HG02642 (cell line): ENCODE results near the gene ADAM12.

ENCODE experiments used
- ATAC-seq: cut with Tn5 transposase; IDR thresholded peaks from one replicate; pipeline ENCODE4 v1.9.1; 2021; ENCODE audit warnings: mild to moderate bottlenecking; ENCODE audit not compliant: unreplicated experiment, poor library complexity

ADAM12 gene

DNA sequence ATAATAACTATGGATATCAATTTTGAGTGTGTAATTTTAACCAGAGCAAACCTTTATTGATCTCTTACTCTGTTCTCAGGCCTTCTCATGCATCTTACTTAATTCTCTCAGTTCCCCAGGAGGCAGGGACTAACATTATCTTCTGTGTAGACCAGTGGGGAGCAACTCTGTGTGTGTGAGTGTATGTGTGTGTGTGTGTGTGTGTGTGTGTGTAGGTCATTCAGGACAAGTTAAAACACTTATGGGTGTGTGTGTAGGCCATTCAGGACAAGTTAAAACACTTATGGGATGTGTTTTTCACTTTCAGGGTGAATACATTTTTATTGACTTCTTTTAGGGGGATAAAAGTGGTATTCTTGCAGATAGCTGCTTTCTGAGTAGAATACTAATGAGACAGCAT is 145.0 kb downstream of the ADAM12 start:
- no peak for ATAC-seq

GRCh38 chr10:126242397-126243260 is 145.6 kb downstream of the ADAM12 start:
- no peak for ATAC-seq

GRCh38 chr10:126240483-126240882 is 147.8 kb downstream of the ADAM12 start:
- ATAC-seq, result no peak

DNA sequence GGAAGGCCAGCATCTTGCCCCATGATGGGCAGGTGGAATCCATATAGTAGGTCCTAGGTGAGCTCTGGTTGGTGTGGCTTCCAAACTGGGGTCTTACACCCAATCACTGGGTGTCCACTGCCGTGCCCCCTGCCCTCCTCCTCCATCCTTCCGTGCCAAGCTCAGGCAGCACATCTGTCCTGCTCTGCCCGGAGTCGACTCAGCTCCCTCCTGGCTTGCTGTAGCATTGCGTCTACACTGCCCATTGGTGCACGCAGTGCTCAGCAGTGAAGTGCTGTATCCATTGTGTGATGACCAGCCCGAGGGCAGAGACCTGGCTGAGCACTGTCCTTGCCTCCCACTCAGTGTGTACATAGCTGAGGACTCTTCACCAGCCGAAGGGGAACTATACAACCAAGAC is 148.4 kb downstream of the ADAM12 start:
- no peak for ATAC-seq

- ATAC-seq, result no peak
Measured at GRCh38 chr10:126235979-126236851, 152.1 kb downstream of the ADAM12 start.

DNA sequence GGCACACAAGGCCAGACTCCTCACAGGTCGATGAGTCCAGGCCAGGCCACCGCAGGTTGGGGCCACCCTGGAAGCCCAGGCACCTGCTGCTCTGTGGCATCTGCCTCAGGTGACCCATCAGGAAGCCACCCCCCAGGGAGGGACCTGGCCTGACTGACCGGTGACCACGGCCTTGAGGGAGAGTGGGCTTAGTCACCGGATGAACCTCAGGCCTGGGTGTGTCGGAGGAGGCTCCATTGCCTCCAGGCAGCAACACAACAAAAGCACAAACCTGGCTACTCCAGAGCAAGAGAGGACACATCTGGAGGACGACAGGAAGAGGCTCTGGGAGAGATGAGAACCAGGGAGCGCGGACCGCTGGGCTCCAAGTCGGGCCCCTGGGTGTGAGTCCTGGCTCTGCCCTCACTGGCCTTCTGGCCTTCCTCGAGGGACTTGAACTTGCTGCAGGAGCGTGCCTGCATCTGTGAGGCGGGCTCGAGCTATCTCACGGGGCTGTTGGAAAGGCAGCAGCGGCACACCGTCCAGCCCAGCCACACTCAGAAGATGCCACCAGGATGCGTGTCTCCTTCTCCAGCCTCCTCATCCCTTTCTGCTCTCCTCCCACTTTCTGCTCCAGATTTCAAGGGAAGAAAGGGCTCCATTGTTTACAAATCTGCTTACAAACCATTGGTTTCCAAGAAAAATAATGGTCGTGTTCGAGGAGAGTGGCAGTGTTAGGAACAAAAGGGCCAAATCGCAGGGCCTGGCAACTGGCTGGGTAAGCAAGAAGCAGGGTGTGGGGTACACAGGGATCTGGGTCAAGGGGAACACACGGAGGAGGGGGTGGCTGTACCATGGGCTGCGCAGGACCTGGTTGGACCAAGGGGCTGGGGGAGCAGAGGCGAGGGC is 152.9 kb downstream of the ADAM12 start:
- ATAC-seq, result no peak

GRCh38 chr10:126234630-126235029 is 153.6 kb downstream of the ADAM12 start:
- no peak for ATAC-seq

DNA sequence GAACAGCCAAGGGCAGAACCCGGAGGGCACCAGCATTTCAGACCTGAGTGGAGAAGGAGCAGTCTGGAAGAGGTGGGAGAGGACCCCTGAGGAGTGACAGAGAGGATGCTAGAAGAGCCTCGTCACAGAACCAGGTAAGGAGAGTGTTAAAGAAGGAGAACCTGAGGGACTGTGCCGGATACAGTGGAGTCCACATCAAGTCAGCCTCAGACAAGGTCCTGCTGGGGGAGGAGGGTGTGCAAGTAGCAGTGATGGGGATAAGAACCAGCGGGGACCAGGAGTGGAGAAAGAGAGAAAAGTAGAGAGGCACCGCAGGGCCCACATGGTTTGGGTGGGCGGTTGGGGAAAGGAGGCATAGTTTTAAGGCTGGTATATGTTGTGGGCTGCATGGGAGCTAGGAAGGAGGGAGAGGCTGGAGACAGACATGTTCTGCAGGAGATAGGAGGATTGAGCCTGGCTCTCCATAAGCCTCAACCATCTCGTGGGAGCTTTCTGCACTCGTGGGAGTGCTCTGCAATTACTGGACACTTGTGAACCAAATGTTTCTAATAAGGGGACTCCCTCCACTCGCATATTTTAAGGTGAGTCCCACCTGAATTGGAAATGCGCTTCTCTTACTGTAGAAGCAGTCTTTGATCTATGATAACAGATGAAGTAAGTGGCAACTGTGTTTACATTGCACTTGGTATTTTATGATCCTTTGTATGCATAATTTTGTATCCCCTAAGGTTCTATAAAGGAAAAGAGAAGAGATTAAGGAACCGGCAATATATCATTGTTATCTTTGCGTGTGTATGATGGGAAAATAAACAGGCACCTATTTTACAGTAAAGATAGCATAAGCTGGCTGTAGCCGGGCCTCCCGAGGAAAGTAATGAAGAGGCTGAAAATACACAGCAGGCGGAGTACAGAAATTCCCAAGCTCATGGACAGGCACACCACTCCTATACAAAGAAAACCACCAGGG is 154.8 kb downstream of the ADAM12 start:
- no peak for ATAC-seq

DNA sequence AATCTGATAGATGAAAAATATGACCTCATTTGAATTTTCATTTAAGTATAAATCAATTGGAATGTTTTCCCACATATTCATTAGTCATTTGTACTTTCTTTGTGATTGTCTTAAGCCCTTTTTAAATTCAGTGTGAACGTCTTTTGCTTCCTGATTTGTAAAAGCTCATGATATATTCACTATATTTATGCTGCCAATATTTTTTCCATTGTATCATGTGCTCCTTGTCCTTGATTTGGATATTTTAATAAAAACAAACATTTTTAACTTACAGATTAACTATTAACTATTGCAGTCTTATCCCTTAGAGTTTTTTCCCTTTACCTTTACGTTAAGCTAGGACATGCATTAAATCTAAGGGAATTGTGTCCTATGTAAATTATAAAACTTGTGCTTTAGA is 157.7 kb downstream of the ADAM12 start:
- no peak for ATAC-seq

DNA sequence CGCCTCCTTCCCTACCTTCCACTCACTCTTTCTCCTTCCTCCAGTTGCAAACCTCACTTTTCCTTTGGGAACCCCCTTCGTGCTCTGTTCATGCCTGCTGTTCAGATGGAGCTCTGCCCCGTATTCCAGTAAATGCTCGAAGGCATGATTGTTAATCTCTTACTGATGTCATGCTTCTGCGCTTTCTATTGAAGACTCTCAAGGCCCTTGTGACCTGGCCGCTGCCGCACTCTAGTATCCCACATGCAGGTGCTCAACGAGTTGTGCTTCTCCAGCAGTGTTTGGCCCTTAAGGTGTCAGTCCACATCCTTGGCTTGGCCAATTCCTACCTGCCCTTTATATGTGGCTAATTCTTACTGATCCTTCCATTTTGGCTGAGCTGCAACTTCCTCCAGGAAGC is 158.6 kb downstream of the ADAM12 start:
- ATAC-seq, result no peak

DNA sequence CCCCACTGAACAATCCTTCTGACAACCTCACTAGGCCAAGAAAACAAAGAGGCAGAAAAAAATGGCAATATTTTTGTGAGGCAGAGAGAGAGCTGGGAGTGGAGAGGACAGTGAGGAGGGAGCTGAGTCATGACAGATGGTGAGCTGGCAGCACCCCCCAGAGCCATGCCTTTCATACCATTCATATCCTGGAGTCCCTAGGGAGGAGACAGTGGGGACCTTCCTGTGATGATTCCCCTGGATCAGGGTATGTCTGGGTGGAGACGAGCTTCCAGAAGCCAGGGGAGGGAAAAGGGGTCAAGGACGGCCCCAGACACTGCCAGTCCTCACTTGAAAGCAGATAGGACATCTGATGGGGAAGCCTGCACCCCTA is 160.5 kb downstream of the ADAM12 start:
- ATAC-seq, result no peak

DNA sequence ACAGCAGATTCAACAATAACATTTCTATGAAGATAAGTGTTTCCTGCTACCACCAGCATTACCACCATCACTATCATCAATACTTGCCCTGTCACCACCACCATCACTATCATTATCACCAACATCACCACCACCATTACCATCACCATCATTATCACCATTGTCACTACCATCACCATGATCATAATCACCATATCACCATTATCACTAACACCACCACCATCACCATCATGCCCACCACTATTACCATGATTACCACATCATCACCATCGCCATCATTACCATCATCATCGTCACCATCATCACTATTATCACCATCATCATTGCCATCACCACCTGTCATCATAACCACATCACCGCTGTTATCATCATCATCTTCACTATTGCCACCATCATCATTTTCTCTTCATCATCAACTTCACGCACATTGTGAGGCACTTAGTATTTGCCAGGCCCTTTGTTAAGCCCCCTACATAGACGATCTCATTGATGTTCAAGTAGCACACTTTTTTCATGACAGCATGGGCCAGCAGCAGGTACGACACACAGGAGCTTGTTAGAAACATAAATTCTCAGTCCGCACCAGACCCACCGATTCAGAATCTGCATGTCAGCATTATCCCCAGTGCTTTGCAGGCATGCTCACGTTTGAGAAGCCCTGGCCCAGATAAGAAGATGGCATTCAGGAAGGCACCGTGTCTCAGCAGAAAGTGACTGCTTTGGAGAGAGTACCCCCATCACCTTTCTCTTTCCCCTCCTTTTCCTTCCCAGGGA is 161.1 kb downstream of the ADAM12 start:
- ATAC-seq, result no peak

GRCh38 chr10:126226205-126226604 is 162.1 kb downstream of the ADAM12 start:
- ATAC-seq, result no peak

GRCh38 chr10:126225672-126226008 is 162.6 kb downstream of the ADAM12 start:
- ATAC-seq, result no peak

- ATAC-seq, result no peak
Measured at GRCh38 chr10:126224967-126225671, 163.2 kb downstream of the ADAM12 start.

DNA sequence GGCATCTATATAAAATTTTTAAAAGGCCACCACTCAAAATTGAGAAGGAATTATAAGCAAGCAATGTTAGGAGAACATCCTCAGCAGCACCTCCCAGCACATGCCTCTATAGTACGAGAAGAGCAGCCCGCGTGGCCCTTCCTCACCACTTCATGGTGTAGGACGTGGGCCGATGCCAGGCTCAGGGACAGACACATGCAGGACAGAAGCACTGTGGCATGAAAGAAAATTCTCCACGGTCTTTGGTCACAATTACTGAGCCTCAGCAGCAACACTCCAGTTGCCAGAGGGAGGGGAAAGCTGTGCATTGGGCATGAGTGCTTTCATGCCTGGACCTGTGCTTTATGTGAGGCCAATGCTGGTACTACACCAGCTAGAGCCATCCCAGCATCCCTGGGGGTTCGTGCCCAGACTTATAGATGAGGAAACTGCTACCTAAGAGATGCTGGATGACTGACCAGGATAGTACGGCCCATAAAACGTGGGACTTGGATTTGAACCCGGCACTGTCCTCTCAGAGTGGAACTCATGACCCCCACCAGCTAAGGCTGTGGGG is 164.7 kb downstream of the ADAM12 start:
- no peak for ATAC-seq

- no peak for ATAC-seq
Measured at GRCh38 chr10:126222736-126223511, 165.4 kb downstream of the ADAM12 start.
